Measurements from ENCODE around the gene MCF2L2.

MCF2L2 gene

GRCh38 chr3:183360971-183361624 lies 67.3 kb downstream of the MCF2L2 start:
- DNase-seq: no peak

GRCh38 chr3:183359036-183359435 lies 69.4 kb downstream of the MCF2L2 start:
- DNase-seq: no peak

GRCh38 chr3:183357564-183358079 lies 70.8 kb downstream of the MCF2L2 start:
- DNase-seq: no peak

GRCh38 chr3:183356920-183357319 lies 71.5 kb downstream of the MCF2L2 start:
- no peak for DNase-seq

GRCh38 chr3:183354874-183355273 lies 73.5 kb downstream of the MCF2L2 start:
- no peak for DNase-seq

GRCh38 chr3:183354325-183354831 lies 74.0 kb downstream of the MCF2L2 start:
- DNase-seq: no peak

GRCh38 chr3:183353421-183353820 lies 75.0 kb downstream of the MCF2L2 start:
- no peak for DNase-seq

- DNase-seq: no peak
Measured at GRCh38 chr3:183350164-183350563, 78.3 kb downstream of the MCF2L2 start.

GRCh38 chr3:183349421-183350157 lies 78.8 kb downstream of the MCF2L2 start:
- DNase-seq: no peak

GRCh38 chr3:183342824-183343223 lies 85.6 kb downstream of the MCF2L2 start:
- no peak for DNase-seq

- DNase-seq: no peak
Measured at GRCh38 chr3:183341545-183342288, 86.7 kb downstream of the MCF2L2 start.

- DNase-seq: no peak
Measured at GRCh38 chr3:183340222-183340621, 88.2 kb downstream of the MCF2L2 start.

- DNase-seq: no peak
Measured at GRCh38 chr3:183339461-183340086, 88.8 kb downstream of the MCF2L2 start.

- DNase-seq: no peak
Measured at GRCh38 chr3:183338520-183338919, 89.9 kb downstream of the MCF2L2 start.

GRCh38 chr3:183332487-183332886 lies 95.9 kb downstream of the MCF2L2 start:
- DNase-seq: no peak

GRCh38 chr3:183331498-183331897 lies 96.9 kb downstream of the MCF2L2 start:
- DNase-seq: no peak

- DNase-seq: no peak
Measured at GRCh38 chr3:183330881-183331280, 97.5 kb downstream of the MCF2L2 start.

- DNase-seq: no peak
Measured at GRCh38 chr3:183329543-183329942, 98.9 kb downstream of the MCF2L2 start.

GRCh38 chr3:183328823-183329222 lies 99.6 kb downstream of the MCF2L2 start:
- DNase-seq: no peak

- DNase-seq: no peak
Measured at GRCh38 chr3:183328164-183328563, 100.3 kb downstream of the MCF2L2 start.

- no peak for DNase-seq
Measured at GRCh38 chr3:183327343-183327742, 101.1 kb downstream of the MCF2L2 start.

- DNase-seq: no peak
Measured at GRCh38 chr3:183324083-183324482, 104.3 kb downstream of the MCF2L2 start.

- DNase-seq: no peak
Measured at GRCh38 chr3:183319371-183319770, 109.0 kb downstream of the MCF2L2 start.

All from activated T-cell treated with anti-CD3 and anti-CD28 coated beads, Interleukin-2, amount 50 U/mL, for 1 hour (primary cell).